SK-N-SH treated with all-trans-retinoic acid at 6 μM for 48 hours (cell line): Measurements from ENCODE around the gene NHERF2.

ENCODE experiments used
- ATAC-seq: fragments of 200-7000 bp; cut with Tn5 transposase; 3 replicates; pipeline ENCODE4 v1.9.1; 2020; ENCODE audit warnings: mild to moderate bottlenecking, moderate library complexity
- ARNTL ChIP-seq: fragments of 450-650 bp; formaldehyde crosslinking; IDR thresholded peaks from 2 replicates; pipeline ENCODE4 v1.5.0; 2020; ENCODE audit warnings: low read depth, mild to moderate bottlenecking, moderate library complexity, borderline replicate concordance
- BACH2 ChIP-seq: fragments of 250-450 bp; sonication (Bioruptor Pico); IDR thresholded peaks from 2 replicates; pipeline ENCODE4 v1.9.0; 2021; ENCODE audit warnings: mild to moderate bottlenecking, borderline replicate concordance
- CSDC2 ChIP-seq: fragments of 250-450 bp; sonication (Bioruptor Pico); IDR thresholded peaks from 2 replicates; pipeline ENCODE4 v1.5.0; 2020; ENCODE audit warnings: mild to moderate bottlenecking, moderate library complexity
- ESRRG ChIP-seq: fragments of 250-450 bp; sonication (Bioruptor Pico); IDR thresholded peaks from 2 replicates; pipeline ENCODE4 v1.6.1; 2021; ENCODE audit warnings: mild to moderate bottlenecking
- GLIS3 ChIP-seq: fragments of 250-450 bp; sonication (Bioruptor Pico); IDR thresholded peaks from 2 replicates; pipeline ENCODE4 v1.5.0; 2020; ENCODE audit warnings: mild to moderate bottlenecking, moderate library complexity
- ISL1 ChIP-seq: fragments of 250-450 bp; sonication (Bioruptor Pico); IDR thresholded peaks from 2 replicates; pipeline ENCODE4 v2.1.2; 2022; ENCODE audit warnings: mild to moderate bottlenecking, moderate library complexity
- OSR1 ChIP-seq: fragments of 250-450 bp; sonication (Bioruptor Pico); IDR thresholded peaks from 2 replicates; pipeline ENCODE4 v1.8.0; 2022; ENCODE audit warnings: moderate library complexity, mild to moderate bottlenecking, inconsistent platforms
- PPARA ChIP-seq: fragments of 250-450 bp; sonication (Bioruptor Pico); IDR thresholded peaks from 2 replicates; pipeline ENCODE4 v1.5.0; 2020; ENCODE audit warnings: mild to moderate bottlenecking, borderline replicate concordance
- RARB ChIP-seq: fragments of 250-450 bp; sonication (Bioruptor Pico); IDR thresholded peaks from 2 replicates; pipeline ENCODE4 v1.8.0; 2021; ENCODE audit warnings: mild to moderate bottlenecking, moderate library complexity
- SNAI2 ChIP-seq: fragments of 250-450 bp; sonication (Bioruptor Pico); IDR thresholded peaks from 2 replicates; pipeline ENCODE4 v1.5.0; 2020; ENCODE audit warnings: mild to moderate bottlenecking, moderate library complexity
- TCF4 ChIP-seq: fragments of 250-450 bp; sonication (Bioruptor Pico); IDR thresholded peaks from 2 replicates; pipeline ENCODE4 v1.8.0; 2021; ENCODE audit warnings: mild to moderate bottlenecking, moderate library complexity, borderline replicate concordance
- ZC3H10 ChIP-seq: fragments of 250-450 bp; sonication (Bioruptor Pico); IDR thresholded peaks from 2 replicates; pipeline ENCODE4 v1.5.1; 2021; ENCODE audit warnings: mild to moderate bottlenecking, moderate library complexity
- ZFP3 ChIP-seq: fragments of 250-450 bp; sonication (Bioruptor Pico); IDR thresholded peaks from 2 replicates; pipeline ENCODE4 v1.5.0; 2020; ENCODE audit warnings: mild to moderate bottlenecking, moderate library complexity
- ZFP30 ChIP-seq: fragments of 450-650 bp; formaldehyde crosslinking; IDR thresholded peaks from 2 replicates; pipeline ENCODE4 v1.5.0; 2022; ENCODE audit warnings: mild to moderate bottlenecking, moderate library complexity
- ZNF565 ChIP-seq: fragments of 450-650 bp; formaldehyde crosslinking; conservative IDR thresholded peaks from 2 replicates; pipeline ENCODE4 v1.5.0; 2020; ENCODE audit warnings: low read depth, mild to moderate bottlenecking, moderate library complexity
- ZNF70 ChIP-seq: fragments of 450-650 bp; formaldehyde crosslinking; IDR thresholded peaks from 2 replicates; pipeline ENCODE4 v1.5.0; 2020; ENCODE audit warnings: mild to moderate bottlenecking, moderate library complexity
- ZNF8 ChIP-seq: fragments of 450-650 bp; formaldehyde crosslinking; IDR thresholded peaks from 2 replicates; pipeline ENCODE4 v1.5.0; 2020; ENCODE audit warnings: mild to moderate bottlenecking, moderate library complexity
- TF ChIP-seq, protein P1 (sequence below): fragments of 250-450 bp; sonication (Bioruptor Pico); IDR thresholded peaks from 2 replicates; pipeline ENCODE4 v1.5.0; 2020; ENCODE audit warnings: mild to moderate bottlenecking, moderate library complexity
- TF ChIP-seq, protein P2 (sequence below): fragments of 250-450 bp; sonication (Bioruptor Pico); IDR thresholded peaks from 2 replicates; pipeline ENCODE4 v1.5.1; 2021; ENCODE audit warnings: mild to moderate bottlenecking, moderate library complexity
- TF ChIP-seq, protein P3 (sequence below): fragments of 250-450 bp; sonication (Bioruptor Pico); IDR thresholded peaks from 2 replicates; pipeline ENCODE4 v1.5.1; 2020; ENCODE audit warnings: low read depth, mild to moderate bottlenecking, moderate library complexity
- TF ChIP-seq, protein P4 (sequence below): fragments of 250-450 bp; sonication (Bioruptor Pico); IDR thresholded peaks from 2 replicates; pipeline ENCODE4 v1.8.0; 2020; ENCODE audit warnings: mild to moderate bottlenecking, moderate library complexity, borderline replicate concordance
- TF ChIP-seq, protein P5 (sequence below): fragments of 250-450 bp; sonication (Bioruptor Pico); IDR thresholded peaks from 2 replicates; pipeline ENCODE4 v1.8.0; 2021; ENCODE audit warnings: low read depth, mild to moderate bottlenecking, moderate library complexity, borderline replicate concordance

Gene NHERF2

DNA sequence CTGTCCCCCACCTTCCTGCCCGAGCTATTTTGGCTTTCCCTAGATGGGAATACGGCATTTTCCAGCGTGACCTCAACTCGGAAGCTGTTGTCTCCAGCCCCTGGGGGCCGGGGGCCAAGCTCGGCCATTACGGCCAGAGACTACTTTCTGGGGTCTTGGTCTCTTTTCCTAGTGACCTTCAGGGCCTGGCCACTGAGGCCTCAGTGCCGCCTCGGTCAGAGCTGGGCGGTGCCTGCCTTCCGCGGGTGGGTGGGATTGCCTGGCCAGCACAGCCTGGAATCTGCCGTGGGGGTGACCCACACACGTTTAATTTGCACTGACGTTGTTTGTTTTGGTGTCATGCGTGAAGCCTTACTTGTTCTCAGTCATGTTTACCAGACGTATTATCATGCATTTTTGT is 50.3 kb downstream of the NHERF2 start:
- TF ChIP-seq ARNTL (CRISPR knock-in tag) (no peak), GLIS3 (CRISPR knock-in tag) (no peak), SNAI2 (CRISPR knock-in tag) (no peak), ZNF565 (CRISPR knock-in tag) (no peak), OSR1 (CRISPR knock-in tag) (no peak), CSDC2 (no peak), PPARA (CRISPR knock-in tag) (no peak), RARB (CRISPR knock-in tag) (no peak), ZNF70 (CRISPR knock-in tag) (no peak), ZFP30 (CRISPR knock-in tag) (no peak), ZNF8 (no peak), ZC3H10 (CRISPR knock-in tag) (no peak), TCF4 (no peak), ISL1 (CRISPR knock-in tag) (no peak), ESRRG (CRISPR knock-in tag) (no peak)
- TF ChIP-seq, protein P1, sequence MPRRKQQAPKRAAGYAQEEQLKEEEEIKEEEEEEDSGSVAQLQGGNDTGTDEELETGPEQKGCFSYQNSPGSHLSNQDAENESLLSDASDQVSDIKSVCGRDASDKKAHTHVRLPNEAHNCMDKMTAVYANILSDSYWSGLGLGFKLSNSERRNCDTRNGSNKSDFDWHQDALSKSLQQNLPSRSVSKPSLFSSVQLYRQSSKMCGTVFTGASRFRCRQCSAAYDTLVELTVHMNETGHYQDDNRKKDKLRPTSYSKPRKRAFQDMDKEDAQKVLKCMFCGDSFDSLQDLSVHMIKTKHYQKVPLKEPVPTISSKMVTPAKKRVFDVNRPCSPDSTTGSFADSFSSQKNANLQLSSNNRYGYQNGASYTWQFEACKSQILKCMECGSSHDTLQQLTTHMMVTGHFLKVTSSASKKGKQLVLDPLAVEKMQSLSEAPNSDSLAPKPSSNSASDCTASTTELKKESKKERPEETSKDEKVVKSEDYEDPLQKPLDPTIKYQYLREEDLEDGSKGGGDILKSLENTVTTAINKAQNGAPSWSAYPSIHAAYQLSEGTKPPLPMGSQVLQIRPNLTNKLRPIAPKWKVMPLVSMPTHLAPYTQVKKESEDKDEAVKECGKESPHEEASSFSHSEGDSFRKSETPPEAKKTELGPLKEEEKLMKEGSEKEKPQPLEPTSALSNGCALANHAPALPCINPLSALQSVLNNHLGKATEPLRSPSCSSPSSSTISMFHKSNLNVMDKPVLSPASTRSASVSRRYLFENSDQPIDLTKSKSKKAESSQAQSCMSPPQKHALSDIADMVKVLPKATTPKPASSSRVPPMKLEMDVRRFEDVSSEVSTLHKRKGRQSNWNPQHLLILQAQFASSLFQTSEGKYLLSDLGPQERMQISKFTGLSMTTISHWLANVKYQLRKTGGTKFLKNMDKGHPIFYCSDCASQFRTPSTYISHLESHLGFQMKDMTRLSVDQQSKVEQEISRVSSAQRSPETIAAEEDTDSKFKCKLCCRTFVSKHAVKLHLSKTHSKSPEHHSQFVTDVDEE (CRISPR knock-in tag): no peak
- TF ChIP-seq, protein P2, sequence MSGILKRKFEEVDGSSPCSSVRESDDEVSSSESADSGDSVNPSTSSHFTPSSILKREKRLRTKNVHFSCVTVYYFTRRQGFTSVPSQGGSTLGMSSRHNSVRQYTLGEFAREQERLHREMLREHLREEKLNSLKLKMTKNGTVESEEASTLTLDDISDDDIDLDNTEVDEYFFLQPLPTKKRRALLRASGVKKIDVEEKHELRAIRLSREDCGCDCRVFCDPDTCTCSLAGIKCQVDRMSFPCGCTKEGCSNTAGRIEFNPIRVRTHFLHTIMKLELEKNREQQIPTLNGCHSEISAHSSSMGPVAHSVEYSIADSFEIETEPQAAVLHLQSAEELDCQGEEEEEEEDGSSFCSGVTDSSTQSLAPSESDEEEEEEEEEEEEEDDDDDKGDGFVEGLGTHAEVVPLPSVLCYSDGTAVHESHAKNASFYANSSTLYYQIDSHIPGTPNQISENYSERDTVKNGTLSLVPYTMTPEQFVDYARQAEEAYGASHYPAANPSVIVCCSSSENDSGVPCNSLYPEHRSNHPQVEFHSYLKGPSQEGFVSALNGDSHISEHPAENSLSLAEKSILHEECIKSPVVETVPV: no peak
- TF ChIP-seq, protein P3, sequence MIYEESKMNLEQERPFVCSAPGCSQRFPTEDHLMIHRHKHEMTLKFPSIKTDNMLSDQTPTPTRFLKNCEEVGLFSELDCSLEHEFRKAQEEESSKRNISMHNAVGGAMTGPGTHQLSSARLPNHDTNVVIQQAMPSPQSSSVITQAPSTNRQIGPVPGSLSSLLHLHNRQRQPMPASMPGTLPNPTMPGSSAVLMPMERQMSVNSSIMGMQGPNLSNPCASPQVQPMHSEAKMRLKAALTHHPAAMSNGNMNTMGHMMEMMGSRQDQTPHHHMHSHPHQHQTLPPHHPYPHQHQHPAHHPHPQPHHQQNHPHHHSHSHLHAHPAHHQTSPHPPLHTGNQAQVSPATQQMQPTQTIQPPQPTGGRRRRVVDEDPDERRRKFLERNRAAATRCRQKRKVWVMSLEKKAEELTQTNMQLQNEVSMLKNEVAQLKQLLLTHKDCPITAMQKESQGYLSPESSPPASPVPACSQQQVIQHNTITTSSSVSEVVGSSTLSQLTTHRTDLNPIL (CRISPR knock-in tag): no peak
- TF ChIP-seq, protein P4, sequence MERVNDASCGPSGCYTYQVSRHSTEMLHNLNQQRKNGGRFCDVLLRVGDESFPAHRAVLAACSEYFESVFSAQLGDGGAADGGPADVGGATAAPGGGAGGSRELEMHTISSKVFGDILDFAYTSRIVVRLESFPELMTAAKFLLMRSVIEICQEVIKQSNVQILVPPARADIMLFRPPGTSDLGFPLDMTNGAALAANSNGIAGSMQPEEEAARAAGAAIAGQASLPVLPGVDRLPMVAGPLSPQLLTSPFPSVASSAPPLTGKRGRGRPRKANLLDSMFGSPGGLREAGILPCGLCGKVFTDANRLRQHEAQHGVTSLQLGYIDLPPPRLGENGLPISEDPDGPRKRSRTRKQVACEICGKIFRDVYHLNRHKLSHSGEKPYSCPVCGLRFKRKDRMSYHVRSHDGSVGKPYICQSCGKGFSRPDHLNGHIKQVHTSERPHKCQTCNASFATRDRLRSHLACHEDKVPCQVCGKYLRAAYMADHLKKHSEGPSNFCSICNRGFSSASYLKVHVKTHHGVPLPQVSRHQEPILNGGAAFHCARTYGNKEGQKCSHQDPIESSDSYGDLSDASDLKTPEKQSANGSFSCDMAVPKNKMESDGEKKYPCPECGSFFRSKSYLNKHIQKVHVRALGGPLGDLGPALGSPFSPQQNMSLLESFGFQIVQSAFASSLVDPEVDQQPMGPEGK: no peak
- TF ChIP-seq, protein P5, sequence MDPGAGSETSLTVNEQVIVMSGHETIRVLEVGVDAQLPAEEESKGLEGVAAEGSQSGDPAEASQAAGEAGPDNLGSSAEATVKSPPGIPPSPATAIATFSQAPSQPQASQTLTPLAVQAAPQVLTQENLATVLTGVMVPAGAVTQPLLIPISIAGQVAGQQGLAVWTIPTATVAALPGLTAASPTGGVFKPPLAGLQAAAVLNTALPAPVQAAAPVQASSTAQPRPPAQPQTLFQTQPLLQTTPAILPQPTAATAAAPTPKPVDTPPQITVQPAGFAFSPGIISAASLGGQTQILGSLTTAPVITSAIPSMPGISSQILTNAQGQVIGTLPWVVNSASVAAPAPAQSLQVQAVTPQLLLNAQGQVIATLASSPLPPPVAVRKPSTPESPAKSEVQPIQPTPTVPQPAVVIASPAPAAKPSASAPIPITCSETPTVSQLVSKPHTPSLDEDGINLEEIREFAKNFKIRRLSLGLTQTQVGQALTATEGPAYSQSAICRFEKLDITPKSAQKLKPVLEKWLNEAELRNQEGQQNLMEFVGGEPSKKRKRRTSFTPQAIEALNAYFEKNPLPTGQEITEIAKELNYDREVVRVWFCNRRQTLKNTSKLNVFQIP (CRISPR knock-in tag): no peak
- ATAC-seq: no peak

DNA sequence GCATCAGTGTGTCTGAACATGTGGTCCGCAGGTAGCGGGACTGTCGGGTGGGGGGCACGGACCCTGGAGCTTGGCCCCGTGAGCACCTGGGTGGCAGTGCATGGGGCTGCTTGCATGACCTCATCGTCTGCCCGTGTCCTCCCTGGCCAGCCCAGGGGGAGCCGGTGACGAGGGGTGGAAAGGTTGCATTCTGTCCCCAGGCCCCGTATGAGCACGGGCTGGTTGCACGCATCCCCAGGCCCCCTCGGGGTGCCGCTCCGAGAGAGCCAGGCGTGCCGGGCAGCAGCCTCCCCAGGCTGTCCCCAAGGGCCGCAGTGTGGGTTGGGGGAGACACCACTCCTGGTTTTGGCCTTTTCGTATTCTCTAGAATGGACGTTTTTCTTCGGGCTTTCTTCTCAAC is 51.0 kb downstream of the NHERF2 start:
- no peak for ATAC-seq
- TF ChIP-seq PPARA (CRISPR knock-in tag) (no peak), ZFP30 (CRISPR knock-in tag) (no peak), BACH2 (no peak), ZC3H10 (CRISPR knock-in tag) (no peak), ISL1 (CRISPR knock-in tag) (no peak), TCF4 (no peak), ZNF565 (CRISPR knock-in tag) (no peak), ZFP3 (no peak), SNAI2 (CRISPR knock-in tag) (no peak), ZNF8 (no peak), GLIS3 (CRISPR knock-in tag) (no peak), ARNTL (CRISPR knock-in tag) (no peak), OSR1 (CRISPR knock-in tag) (no peak)
- TF ChIP-seq, protein P3 (CRISPR knock-in tag): no peak
- TF ChIP-seq, protein P2: no peak
- TF ChIP-seq, protein P4: no peak
- TF ChIP-seq, protein P1 (CRISPR knock-in tag): no peak
